GM12878 (cell line): ENCODE results near the gene RAB7B. TPM values are rescaled to one million over a fixed set of nuclear protein-coding genes. Genes with fewer than 3 reads are reported as not detected.
A peak's percentile ranks its signal among the peaks of the same experiment; 100 is the strongest.

Source experiments
- ATAC-seq: fragments of 200-7000 bp; cut with Tn5 transposase; 3 replicates; pipeline ENCODE4 v1.9.1; 2020; ENCODE audit warnings: mild to moderate bottlenecking, moderate library complexity
- BruUV-seq: library from RNA; stranded (reverse); fragments of 400-500 nt; replicated peaks from 2 replicates; lab custom pipeline; 2021; lab: Mats Ljungman, UMichigan
- CTCF ChIA-PET: fragments of 300-600 bp; sonication (Branson Sonifier 250); formaldehyde crosslinking; extraction: SDS; loops from one replicate; lab custom pipeline; 2021; ENCODE audit warnings: inconsistent platforms; lab: Yijun Ruan, JAX
- POLR2A ChIA-PET: fragments of 350-600 bp; formaldehyde crosslinking; extraction: SDS; loops from one replicate; lab custom pipeline; 2021; ENCODE audit warnings: inconsistent platforms; lab: Charles Lee
- RAD21 ChIA-PET: fragments of 300-600 bp; sonication (Branson Sonifier 250); formaldehyde crosslinking; loops from one replicate; lab custom pipeline; 2023; ENCODE audit warnings: antibody characterized with exemption; ENCODE audit not compliant: unreplicated experiment; lab: Charles Lee
- SMC1A ChIA-PET: fragments of 300-600 bp; sonication (Branson Sonifier 250); formaldehyde crosslinking; loops from one replicate; lab custom pipeline; 2023; ENCODE audit not compliant: unreplicated experiment, uncharacterized antibody; lab: Charles Lee
- DNase-seq: peaks from one replicate; pipeline ENCODE4 v3.0.0-alpha.2; 2011; ENCODE audit warnings: low read depth, low spot score
- FAIRE-seq: peaks from 3 replicates; lab custom pipeline; 2011; peaks lifted over from hg19 to GRCh38; lab: Jason Lieb, UNC
- H2AFZ ChIP-seq: 2 replicates; pipeline ENCODE4 v1.6.0; 2011; ENCODE audit warnings: low read depth, low read length, control low read depth; ENCODE audit not compliant: control insufficient read depth
- H3K27ac ChIP-seq: 2 replicates; pipeline ENCODE4 v1.5.1; 2011; ENCODE audit warnings: control low read depth; ENCODE audit not compliant: control insufficient read depth, insufficient read depth
- H3K27me3 ChIP-seq, 2 experiments: replicated peaks in 1 of 2; 2 replicates each; pipeline versions ENCODE4 v1.6.0 to v1.6.1; 2011; ENCODE audit warnings: low read length in 1 of 2; ENCODE audit not compliant: control insufficient read depth in 2 of 2, insufficient read depth in 2 of 2
- H3K36me3 ChIP-seq, 2 experiments: 2 replicates each; pipeline ENCODE4 v1.5.1; 2011; ENCODE audit warnings: low read length in 1 of 2; ENCODE audit not compliant: control insufficient read depth in 2 of 2, insufficient read depth in 2 of 2
- H3K4me1 ChIP-seq: 2 replicates; pipeline ENCODE4 v1.6.1; 2011; ENCODE audit warnings: mild to moderate bottlenecking, low read length, moderate library complexity, mixed read lengths; ENCODE audit not compliant: control insufficient read depth, insufficient read depth
- H3K4me2 ChIP-seq: 2 replicates; pipeline ENCODE4 v1.6.0; 2011; ENCODE audit warnings: control low read depth; ENCODE audit not compliant: control insufficient read depth, insufficient read depth
- H3K4me3 ChIP-seq: fragments of 200-600 bp; sonication (generic); 2 replicates; pipeline ENCODE4 v1.5.1; 2016
- H3K79me2 ChIP-seq: 2 replicates; pipeline ENCODE4 v1.6.0; 2011; ENCODE audit warnings: low read length; ENCODE audit not compliant: control insufficient read depth, insufficient read depth
- H3K9ac ChIP-seq: 2 replicates; pipeline ENCODE4 v1.8.0; 2011; ENCODE audit warnings: low read length, control low read depth, mixed read lengths; ENCODE audit not compliant: control insufficient read depth, insufficient read depth
- H3K9me3 ChIP-seq: replicated peaks from 3 replicates; pipeline ENCODE4 v1.5.1; 2011; ENCODE audit warnings: mild to moderate bottlenecking, low read length; ENCODE audit not compliant: control insufficient read depth, insufficient read depth
- H4K20me1 ChIP-seq: 2 replicates; pipeline ENCODE4 v1.6.0; 2011; ENCODE audit not compliant: control insufficient read depth, insufficient read depth
- BACH1 ChIP-seq: fragments of 450-650 bp; IDR thresholded peaks from 2 replicates; pipeline ENCODE4 v1.6.1; 2017; ENCODE audit warnings: mild to moderate bottlenecking, borderline replicate concordance
- EP300 ChIP-seq, 2 experiments: fragments of 150-350 bp in 1 of 2; IDR thresholded peaks; 2 replicates each; pipeline ENCODE4 v1.6.1; 2011 to 2012; ENCODE audit warnings: low read depth in 2 of 2, low read length in 2 of 2, borderline replicate concordance in 1 of 2, improper control_type of control experiment in 1 of 2, inconsistent platforms in 1 of 2; ENCODE audit not compliant: control insufficient read depth in 1 of 2
- NFXL1 ChIP-seq: fragments of 450-650 bp; IDR thresholded peaks from 2 replicates; pipeline ENCODE4 v1.6.1; 2017; ENCODE audit warnings: antibody characterized with exemption, mild to moderate bottlenecking, borderline replicate concordance
- SPI1 ChIP-seq: IDR thresholded peaks from 2 replicates; pipeline ENCODE4 v1.6.1; 2011; ENCODE audit warnings: low read depth, mild to moderate bottlenecking, low read length, moderate library complexity, borderline replicate concordance; ENCODE audit not compliant: insufficient read depth
- WGBS: methylation state at CpG from one replicate; pipeline ENCODE4 v1.1.6; 2016; ENCODE audit warnings: low lambda C conversion rate; ENCODE audit not compliant: insufficient replicate concordance, insufficient coverage; ENCODE audit errors: missing lambda C conversion rate; 5-methylcytosine and 5-hydroxymethylcytosine counted together
- in situ Hi-C: fragments of 300-500 bp; cut with MboI; formaldehyde crosslinking; loops from 9 replicates; pipeline ENCODE4 v1.14.3; 2018; ENCODE audit warnings: mixed read lengths
- intact Hi-C: fragments of 100-400 bp; cut with micrococcal nuclease; formaldehyde crosslinking; loops from one replicate; pipeline ENCODE4 v1.14.2; 2022; ENCODE audit not compliant: unreplicated experiment
- polyA plus RNA-seq, 11 experiments: library from polyadenylated mRNA; depleted of rRNA in 4 of 11; unstranded in 6 of 11; stranded (reverse) in 5 of 11; fragments of >200 nt; fragmentation: Nextera tagmentation in 4 of 11; fragmentation: Illumina TruSeq in 1 of 11; extraction: Ambion mirVana in 4 of 11; extraction: Trizol in 1 of 11; gene quantifications; 1 replicate in 1 of 11; 2 replicates in 10 of 11; pipeline versions ENCODE4 v1.2.1 to v1.2.3, GENCODE V29; 2011 to 2016; ENCODE audit warnings: inconsistent platforms in 2 of 11, missing spikeins in 2 of 11, low read depth in 1 of 11
- total RNA-seq, 4 experiments: library from RNA; depleted of rRNA in 3 of 4; stranded (reverse); fragments of >200 nt in 3 of 4; fragmentation: Illumina TruSeq in 1 of 4; extraction: Trizol in 1 of 4; gene quantifications; 2 replicates each; pipeline versions ENCODE4 v1.2.1 to v1.2.3, GENCODE V29; 2013 to 2021

Gene RAB7B
- total and polyA plus RNA-seq, 10 of the 15 experiments (the other 5 are each of a cell fraction or from before 2014, with no cell fraction given), result 0.09 TPM; not detected in 9

GRCh38 chr1:206014601-206015000, 11.4 kb upstream of the RAB7B start (continued):
- no peak for TF ChIP-seq EP300 (IDR thresholded peaks at IDR 0.05; ENCODE audit: borderline replicate concordance in 1 of 2, control insufficient read depth in 1 of 2, low read depth in 2 of 2, low read length in 2 of 2)
- TF ChIP-seq NFXL1, result no peak

GRCh38 chr1:206013026-206013795, 10.0 kb upstream of the RAB7B start:
- Histone ChIP-seq H3K36me3 (no peaks in the 10 kb centered on the region), H3K9me3 (no peaks in the 10 kb centered on the region), H3K27me3 (no peaks in the 10 kb centered on the region), H3K79me2 (no peaks in the 10 kb centered on the region), H3K27ac (no peak overlapping the region), H3K4me3 (no peak overlapping the region), H3K9ac (no peak overlapping the region), H3K4me2 (no peak overlapping the region), H2AFZ (no peak overlapping the region), H4K20me1 (no peaks in the 10 kb centered on the region), H3K4me1 (peaks cover 17% of the 10 kb centered on the region)
- WGBS, result 63% methylated on average over 6 of the region's 6 CpGs
- TF ChIP-seq BACH1, result no peak
- peak; percentile 47; the same call in 1 of the 2 replicates for TF ChIP-seq SPI1
- BruUV-seq, result no TSS peak
- in situ Hi-C loops (no loop called here), intact Hi-C loops (no loop called here)
- RAD21 ChIA-PET, result interaction anchor here (0.6 kb wide), 1 partner anchor 33 kb away, joined by 3 read pairs; no protein-coding TSS in a partner anchor
- DNase-seq, result no peak
- ATAC-seq, result no peak
- SMC1A ChIA-PET, result interaction anchor here (0.6 to 1.6 kb wide), 3 partner anchors 18 to 242 kb away, joined by 3 to 7 read pairs (median 4); no protein-coding TSS in a partner anchor
- POLR2A ChIA-PET, result interaction anchor here (0.6 kb wide), 1 partner anchor 249 kb away, joined by 3 read pairs; no protein-coding TSS in a partner anchor
- CTCF ChIA-PET, result interaction anchor here (1.6 to 2.2 kb wide), 2 partner anchors 17 to 95 kb away, joined by 5 to 10 read pairs; no protein-coding TSS in a partner anchor
- FAIRE-seq, result no peak
